A549 (cell line): Measurements from ENCODE around the gene OR4D10. TPM values are rescaled to one million over a fixed set of nuclear protein-coding genes. Genes with fewer than 3 reads are reported as not detected.
"Not testable (repeated sequence)": the region's sequence is repeated elsewhere in the genome, so short reads cannot be mapped to it uniquely, and the experiment has no call there.

Experiments used
- ATAC-seq, 2 experiments: fragments of 200-7000 bp in 1 of 2; fragments of >200 bp in 1 of 2; cut with Nextera tagmentation in 1 of 2; cut with Tn5 transposase in 1 of 2; 3 replicates each; pipeline versions ENCODE4 v1.8.0 to v1.9.1; 2018 to 2020; ENCODE audit warnings: mild to moderate bottlenecking in 1 of 2, moderate library complexity in 1 of 2
- CTCF ChIA-PET: fragments of 300-600 bp; sonication (Branson Sonifier 250); formaldehyde crosslinking; extraction: SDS; loops from one replicate; lab custom pipeline; 2021; ENCODE audit warnings: antibody characterized with exemption, inconsistent platforms; lab: Yijun Ruan, JAX
- POLR2A ChIA-PET: fragments of 350-600 bp; formaldehyde crosslinking; extraction: SDS; loops from one replicate; lab custom pipeline; 2021; ENCODE audit warnings: antibody characterized with exemption, inconsistent platforms; lab: Yijun Ruan, JAX
- DNase-seq, 2 experiments: peaks; one replicate each; pipeline versions ENCODE4 v3.0.0 to v3.0.0-alpha.2; 2011 to 2016; ENCODE audit warnings: low read depth in 1 of 2, low spot score in 1 of 2
- FAIRE-seq: peaks from 2 replicates; lab custom pipeline; 2011; peaks lifted over from hg19 to GRCh38; lab: Jason Lieb, UNC
- H3K27ac ChIP-seq, 2 experiments: fragments of >200 bp; sonication (Bioruptor Twin); formaldehyde crosslinking; 3 replicates each; pipeline ENCODE4 v1.5.1; 2016 to 2017
- H3K4me1 ChIP-seq: fragments of >200 bp; sonication (Bioruptor Twin); formaldehyde crosslinking; 3 replicates; pipeline ENCODE4 v1.6.1; 2016
- H3K4me2 ChIP-seq: fragments of >200 bp; sonication (Bioruptor Twin); formaldehyde crosslinking; 3 replicates; pipeline ENCODE4 v1.6.1; 2016
- H3K4me3 ChIP-seq: fragments of >200 bp; sonication (Bioruptor Twin); formaldehyde crosslinking; 3 replicates; pipeline ENCODE4 v1.5.1; 2016
- H3K9me3 ChIP-seq: fragments of >200 bp; sonication (Bioruptor Twin); formaldehyde crosslinking; 3 replicates; pipeline ENCODE4 v1.6.1; 2016
- ATOH8 ChIP-seq: fragments of 250-450 bp; sonication (Bioruptor Pico); IDR thresholded peaks from 2 replicates; pipeline ENCODE4 v1.5.0; 2020; ENCODE audit warnings: low read depth, mild to moderate bottlenecking, moderate library complexity
- BHLHE40 ChIP-seq: IDR thresholded peaks from 2 replicates; pipeline ENCODE4 v1.6.1; 2012; ENCODE audit warnings: low read depth, low read length, inconsistent platforms
- EHMT2 ChIP-seq: fragments of 200-600 bp; sonication (generic); IDR thresholded peaks from 2 replicates; pipeline ENCODE4 v1.6.1; 2016; ENCODE audit warnings: antibody characterized with exemption, low read depth, mild to moderate bottlenecking, moderate library complexity
- FOSB ChIP-seq: fragments of 250-450 bp; sonication (Bioruptor Pico); IDR thresholded peaks from 2 replicates; pipeline ENCODE4 v1.5.0; 2020; ENCODE audit warnings: mild to moderate bottlenecking, moderate library complexity
- FOSL2 ChIP-seq, 2 experiments: fragments of 450-650 bp in 1 of 2; fragments of >200 bp in 1 of 2; sonication (Bioruptor Twin) in 1 of 2; formaldehyde crosslinking; IDR thresholded peaks; 2 replicates each; pipeline versions ENCODE4 v1.5.0 to v1.6.1; 2016 to 2020; ENCODE audit warnings: mild to moderate bottlenecking in 1 of 2, moderate library complexity in 1 of 2
- HDAC2 ChIP-seq: fragments of 200-600 bp; sonication (generic); IDR thresholded peaks from 2 replicates; pipeline ENCODE4 v1.6.1; 2016
- HMGXB4 ChIP-seq: fragments of 250-450 bp; sonication (Bioruptor Pico); IDR thresholded peaks from 2 replicates; pipeline ENCODE4 v1.5.0; 2021; ENCODE audit warnings: mild to moderate bottlenecking, moderate library complexity, borderline replicate concordance
- KDM1A ChIP-seq: fragments of 200-600 bp; sonication (generic); IDR thresholded peaks from 2 replicates; pipeline ENCODE4 v1.6.1; 2016; ENCODE audit warnings: low read depth, mild to moderate bottlenecking
- NPAS2 ChIP-seq: fragments of 250-450 bp; sonication (Bioruptor Pico); IDR thresholded peaks from 2 replicates; pipeline ENCODE4 v1.8.0; 2022; ENCODE audit warnings: mild to moderate bottlenecking, moderate library complexity, borderline replicate concordance
- POLR2A ChIP-seq: IDR thresholded peaks from 2 replicates; pipeline ENCODE4 v1.6.1; 2012; ENCODE audit warnings: mild to moderate bottlenecking, low read length
- RARB ChIP-seq: fragments of 250-450 bp; sonication (Bioruptor Pico); IDR thresholded peaks from 2 replicates; pipeline ENCODE4 v1.8.0; 2021; ENCODE audit warnings: mild to moderate bottlenecking, moderate library complexity
- TFCP2L1 ChIP-seq: fragments of 250-450 bp; sonication (Bioruptor Pico); IDR thresholded peaks from 2 replicates; pipeline ENCODE4 v1.5.0; 2021; ENCODE audit warnings: mild to moderate bottlenecking
- TP53 ChIP-seq: fragments of 250-450 bp; sonication (Bioruptor Pico); IDR thresholded peaks from 2 replicates; pipeline ENCODE4 v1.5.0; 2021; ENCODE audit warnings: mild to moderate bottlenecking, moderate library complexity
- ZC3H11A ChIP-seq: fragments of 450-650 bp; IDR thresholded peaks from 2 replicates; pipeline ENCODE4 v1.6.1; 2014; ENCODE audit warnings: antibody characterized with exemption, mild to moderate bottlenecking
- ZNF302 ChIP-seq: fragments of 250-450 bp; sonication (Bioruptor Pico); IDR thresholded peaks from 2 replicates; pipeline ENCODE4 v1.9.0; 2021; ENCODE audit warnings: inconsistent platforms, mild to moderate bottlenecking, moderate library complexity
- WGBS: methylation state at CpG from one replicate; pipeline ENCODE4 v1.1.6; 2017; ENCODE audit errors: missing lambda C conversion rate; 5-methylcytosine and 5-hydroxymethylcytosine counted together
- polyA plus RNA-seq, 4 experiments: library from polyadenylated mRNA; depleted of rRNA in 3 of 4; stranded (reverse); fragments of >200 nt; fragmentation: RNase III in 1 of 4; extraction: RNeasy Plus Mini Kit Qiagen cat#74134 plus additional on column Dnase treatment in 1 of 4; gene quantifications; 2 replicates in 3 of 4; 3 replicates in 1 of 4; pipeline ENCODE4 v1.2.3, GENCODE V29; 2011 to 2017

Gene OR4D10
- polyA plus RNA-seq, 2 of the 4 experiments (the other 2 are of a cell fraction) = not detected

DNA sequence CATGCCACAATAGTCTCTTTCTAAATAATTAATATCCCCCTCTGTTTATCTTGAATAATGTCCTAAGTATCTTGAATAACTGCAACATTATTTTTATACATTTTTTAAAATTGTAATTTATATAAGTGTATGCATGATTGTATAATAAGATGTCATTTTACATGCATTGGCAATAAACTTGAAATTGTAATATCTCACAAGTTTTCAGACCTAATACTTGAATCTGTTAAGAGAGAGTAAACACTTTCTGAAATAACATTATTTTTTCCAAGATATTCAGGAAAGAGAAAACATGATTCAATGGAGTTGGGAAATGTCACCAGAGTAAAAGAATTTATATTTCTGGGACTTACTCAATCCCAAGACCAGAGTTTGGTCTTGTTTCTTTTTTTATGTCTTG is 30.2 kb downstream of the OR4D10 start, which contains the start of gene OR4D11 (continued):
- no peak for TF ChIP-seq BHLHE40

DNA sequence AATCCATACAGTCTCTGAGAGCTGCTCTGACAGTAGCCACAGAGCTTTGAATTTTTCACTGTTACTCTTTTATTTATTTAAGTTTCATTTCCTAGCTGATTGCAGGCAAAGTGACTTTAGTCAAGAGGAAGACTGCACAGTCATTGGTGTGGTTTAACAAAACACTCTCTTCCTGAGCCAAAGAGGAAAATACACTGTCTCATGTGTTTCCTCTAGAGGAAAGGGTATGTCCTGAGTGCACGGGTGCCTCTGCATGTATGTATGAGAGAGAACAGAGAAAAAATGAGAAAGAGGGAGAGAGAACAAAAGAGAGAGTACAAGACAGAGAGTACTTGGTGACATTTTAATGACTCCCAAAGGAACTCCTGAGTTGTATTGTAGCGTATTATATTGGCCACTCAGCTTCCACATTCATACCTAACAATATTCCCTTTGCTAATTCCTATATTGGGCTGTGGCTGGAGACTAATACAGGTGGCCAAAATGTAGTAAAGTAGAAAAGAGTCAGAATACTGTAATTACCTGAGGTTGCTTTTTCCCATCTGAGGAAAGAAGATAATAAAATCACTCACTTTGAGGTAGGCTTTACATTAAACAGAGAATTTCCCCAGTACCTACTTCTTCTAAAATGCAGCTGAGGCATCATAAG is 38.0 kb downstream of the OR4D10 start, which contains the start of gene OR4D9:
Gene OR4D9, plus strand, starts transcription at position 599 of the 649 bp plus-strand sequence. CDS start 3,374 bp downstream, outside the sequence.
- Histone ChIP-seq H3K9me3 (no peaks in the 10 kb centered on the region), H3K4me1 (no peaks in the 10 kb centered on the region), H3K27ac (no peak within 1 kb of the TSS), H3K4me3 (no peak within 1 kb of the TSS), H3K4me2 (no peak within 1 kb of the TSS)
- POLR2A ChIA-PET = no interaction called here
- ATAC-seq (no peak), FAIRE-seq (no peak), DNase-seq (no peak)
- TF ChIP-seq ZNF302 (CRISPR knock-in tag) (no peak), POLR2A (no peak), ATOH8 (CRISPR knock-in tag) (no peak), ZC3H11A (no peak), TFCP2L1 (CRISPR knock-in tag) (no peak)
- 37% methylated on average over 2 of the region's 2 CpGs for WGBS
- CTCF ChIA-PET = no interaction called here

GRCh38 chr11:59511675-59512074 is 38.6 kb downstream of the OR4D10 start:
- ATAC-seq (no peak), DNase-seq (no peak), FAIRE-seq (no peak)
- Histone ChIP-seq H3K4me2 (no peak overlapping the region), H3K9me3 (no peaks in the 10 kb centered on the region), H3K4me3 (no peak overlapping the region), H3K4me1 (no peaks in the 10 kb centered on the region)
- ChIA-PET POLR2A (no interaction called here), CTCF (no interaction called here)
- 44% methylated on average over 1 of the region's 1 CpG for WGBS
- TF ChIP-seq FOSB (CRISPR knock-in tag) = no peak
- TF ChIP-seq RARB (CRISPR knock-in tag) = no peak
- TF ChIP-seq FOSL2 (IDR thresholded peaks at IDR 0.05) = no peak
- no peak for TF ChIP-seq FOSL2 (CRISPR knock-in tag; IDR thresholded peaks at IDR 0.05)
- TF ChIP-seq TP53 (CRISPR knock-in tag) = no peak
- TF ChIP-seq HDAC2 = no peak
- no peak for TF ChIP-seq EHMT2
- TF ChIP-seq NPAS2 (CRISPR knock-in tag) = no peak
- TF ChIP-seq HMGXB4 (CRISPR knock-in tag) = no peak
- TF ChIP-seq KDM1A = no peak
- TF ChIP-seq, all 56 proteins: peak for 0
- no peak overlapping the region for H3K27ac ChIP-seq

DNA sequence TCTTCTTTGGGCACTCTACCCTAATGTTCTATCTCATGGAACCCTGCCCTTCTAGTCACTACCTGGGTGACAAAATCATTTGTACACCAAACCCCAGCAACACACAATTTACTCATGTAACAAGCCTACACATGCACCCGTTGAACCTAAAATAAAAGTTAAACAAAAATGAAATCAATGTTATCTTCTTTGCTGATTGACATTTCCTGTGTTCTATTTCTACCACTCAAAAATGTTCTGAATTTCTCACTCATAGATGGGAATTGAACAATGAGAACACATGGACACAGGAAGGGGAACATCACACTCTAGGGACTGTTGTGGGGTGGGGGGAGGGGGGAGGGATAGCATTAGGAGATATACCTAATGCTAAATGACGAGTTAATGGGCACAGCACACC is 47.0 kb downstream of the OR4D10 start:
- POLR2A ChIA-PET, H3K4me1 ChIP-seq, H3K27ac ChIP-seq, DNase-seq, ATAC-seq, H3K9me3 ChIP-seq, FAIRE-seq, CTCF ChIA-PET, H3K4me2 ChIP-seq, H3K4me3 ChIP-seq: not testable (repeated sequence)
- 29% methylated on average over 2 of the region's 2 CpGs for WGBS

GRCh38 chr11:59520741-59521140 is 47.6 kb downstream of the OR4D10 start:
- no peak overlapping the region for H3K27ac ChIP-seq
- TF ChIP-seq HMGXB4 (CRISPR knock-in tag) (no peak), POLR2A (no peak)
- no peak overlapping the region for H3K4me2 ChIP-seq
- no peak for DNase-seq
- H3K4me1 ChIP-seq = no peaks in the 10 kb centered on the region
- POLR2A ChIA-PET = no interaction called here
- WGBS = 67% methylated on average over 5 of the region's 5 CpGs
- no peaks in the 10 kb centered on the region for H3K9me3 ChIP-seq
- FAIRE-seq = no peak
- ATAC-seq = no peak
- no peak overlapping the region for H3K4me3 ChIP-seq
- CTCF ChIA-PET = interaction anchor here (0.6 to 0.9 kb wide), 2 partner anchors 8 to 398 kb away, joined by 3 read pairs; no protein-coding TSS in a partner anchor
